SK-N-SH treated with all-trans-retinoic acid at 6 μM for 48 hours (cell line): ENCODE measurements around the gene NSG1.
"Not testable (repeated sequence)": the region's sequence is repeated elsewhere in the genome, so short reads cannot be mapped to it uniquely, and the experiment has no call there.

Experiments
- ATAC-seq: fragments of 200-7000 bp; cut with Tn5 transposase; 3 replicates; pipeline ENCODE4 v1.9.1; 2020; ENCODE audit warnings: mild to moderate bottlenecking, moderate library complexity
- ARNTL ChIP-seq: fragments of 450-650 bp; formaldehyde crosslinking; IDR thresholded peaks from 2 replicates; pipeline ENCODE4 v1.5.0; 2020; ENCODE audit warnings: low read depth, mild to moderate bottlenecking, moderate library complexity, borderline replicate concordance
- BACH2 ChIP-seq: fragments of 250-450 bp; sonication (Bioruptor Pico); IDR thresholded peaks from 2 replicates; pipeline ENCODE4 v1.9.0; 2021; ENCODE audit warnings: mild to moderate bottlenecking, borderline replicate concordance
- CSDC2 ChIP-seq: fragments of 250-450 bp; sonication (Bioruptor Pico); IDR thresholded peaks from 2 replicates; pipeline ENCODE4 v1.5.0; 2020; ENCODE audit warnings: mild to moderate bottlenecking, moderate library complexity
- CSRNP3 ChIP-seq: fragments of 250-450 bp; sonication (Bioruptor Pico); IDR thresholded peaks from 2 replicates; pipeline ENCODE4 v1.5.1; 2021; ENCODE audit warnings: mild to moderate bottlenecking, moderate library complexity
- ESRRG ChIP-seq: fragments of 250-450 bp; sonication (Bioruptor Pico); IDR thresholded peaks from 2 replicates; pipeline ENCODE4 v1.6.1; 2021; ENCODE audit warnings: mild to moderate bottlenecking
- GLIS3 ChIP-seq: fragments of 250-450 bp; sonication (Bioruptor Pico); IDR thresholded peaks from 2 replicates; pipeline ENCODE4 v1.5.0; 2020; ENCODE audit warnings: mild to moderate bottlenecking, moderate library complexity
- ISL1 ChIP-seq: fragments of 250-450 bp; sonication (Bioruptor Pico); IDR thresholded peaks from 2 replicates; pipeline ENCODE4 v2.1.2; 2022; ENCODE audit warnings: mild to moderate bottlenecking, moderate library complexity
- OSR1 ChIP-seq: fragments of 250-450 bp; sonication (Bioruptor Pico); IDR thresholded peaks from 2 replicates; pipeline ENCODE4 v1.8.0; 2022; ENCODE audit warnings: moderate library complexity, mild to moderate bottlenecking, inconsistent platforms
- PATZ1 ChIP-seq: fragments of 250-450 bp; sonication (Bioruptor Pico); IDR thresholded peaks from 2 replicates; pipeline ENCODE4 v1.8.0; 2020; ENCODE audit warnings: mild to moderate bottlenecking, moderate library complexity, borderline replicate concordance
- PPARA ChIP-seq: fragments of 250-450 bp; sonication (Bioruptor Pico); IDR thresholded peaks from 2 replicates; pipeline ENCODE4 v1.5.0; 2020; ENCODE audit warnings: mild to moderate bottlenecking, borderline replicate concordance
- RARB ChIP-seq: fragments of 250-450 bp; sonication (Bioruptor Pico); IDR thresholded peaks from 2 replicates; pipeline ENCODE4 v1.8.0; 2021; ENCODE audit warnings: mild to moderate bottlenecking, moderate library complexity
- TCF4 ChIP-seq: fragments of 250-450 bp; sonication (Bioruptor Pico); IDR thresholded peaks from 2 replicates; pipeline ENCODE4 v1.8.0; 2021; ENCODE audit warnings: mild to moderate bottlenecking, moderate library complexity, borderline replicate concordance
- TOX ChIP-seq: fragments of 250-450 bp; sonication (Bioruptor Pico); IDR thresholded peaks from 2 replicates; pipeline ENCODE4 v1.8.0; 2021; ENCODE audit warnings: mild to moderate bottlenecking, moderate library complexity, borderline replicate concordance
- TSHZ2 ChIP-seq: fragments of 250-450 bp; sonication (Bioruptor Pico); IDR thresholded peaks from 2 replicates; pipeline ENCODE4 v1.5.0; 2020; ENCODE audit warnings: mild to moderate bottlenecking, moderate library complexity
- ZC3H10 ChIP-seq: fragments of 250-450 bp; sonication (Bioruptor Pico); IDR thresholded peaks from 2 replicates; pipeline ENCODE4 v1.5.1; 2021; ENCODE audit warnings: mild to moderate bottlenecking, moderate library complexity
- ZFP3 ChIP-seq: fragments of 250-450 bp; sonication (Bioruptor Pico); IDR thresholded peaks from 2 replicates; pipeline ENCODE4 v1.5.0; 2020; ENCODE audit warnings: mild to moderate bottlenecking, moderate library complexity
- ZFP30 ChIP-seq: fragments of 450-650 bp; formaldehyde crosslinking; IDR thresholded peaks from 2 replicates; pipeline ENCODE4 v1.5.0; 2022; ENCODE audit warnings: mild to moderate bottlenecking, moderate library complexity
- ZNF565 ChIP-seq: fragments of 450-650 bp; formaldehyde crosslinking; conservative IDR thresholded peaks from 2 replicates; pipeline ENCODE4 v1.5.0; 2020; ENCODE audit warnings: low read depth, mild to moderate bottlenecking, moderate library complexity
- ZNF70 ChIP-seq: fragments of 450-650 bp; formaldehyde crosslinking; IDR thresholded peaks from 2 replicates; pipeline ENCODE4 v1.5.0; 2020; ENCODE audit warnings: mild to moderate bottlenecking, moderate library complexity
- ZNF8 ChIP-seq: fragments of 450-650 bp; formaldehyde crosslinking; IDR thresholded peaks from 2 replicates; pipeline ENCODE4 v1.5.0; 2020; ENCODE audit warnings: mild to moderate bottlenecking, moderate library complexity

The NSG1 gene

GRCh38 chr4:4421356-4421755 lies 34.5 kb downstream of the NSG1 start:
- TF ChIP-seq ZFP3 (CRISPR knock-in tag) (no peak), ZNF565 (CRISPR knock-in tag) (no peak), ESRRG (no peak), OSR1 (CRISPR knock-in tag) (no peak), TOX (CRISPR knock-in tag) (no peak), ZNF70 (no peak)
- ATAC-seq: no peak

DNA sequence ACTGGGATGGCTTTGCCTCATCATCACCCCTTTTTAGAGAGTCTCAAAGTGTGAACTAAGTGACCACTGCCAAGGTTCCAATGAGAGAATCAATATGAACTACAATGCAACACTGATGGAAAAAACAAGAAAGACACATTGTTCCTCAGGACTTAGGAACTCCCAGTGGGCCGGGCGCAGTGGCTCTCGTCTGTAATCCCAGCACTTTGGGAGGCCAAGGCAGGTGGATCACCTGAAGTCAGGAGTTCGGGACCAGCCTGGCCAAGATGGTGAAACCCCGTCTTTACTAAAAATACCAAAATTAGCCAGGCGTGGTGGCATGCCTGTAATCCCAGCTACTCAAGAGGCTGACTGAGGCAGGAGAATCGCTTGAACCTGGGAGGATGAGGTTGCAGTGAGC lies 35.2 kb downstream of the NSG1 start:
- not testable (repeated sequence) for ATAC-seq

DNA sequence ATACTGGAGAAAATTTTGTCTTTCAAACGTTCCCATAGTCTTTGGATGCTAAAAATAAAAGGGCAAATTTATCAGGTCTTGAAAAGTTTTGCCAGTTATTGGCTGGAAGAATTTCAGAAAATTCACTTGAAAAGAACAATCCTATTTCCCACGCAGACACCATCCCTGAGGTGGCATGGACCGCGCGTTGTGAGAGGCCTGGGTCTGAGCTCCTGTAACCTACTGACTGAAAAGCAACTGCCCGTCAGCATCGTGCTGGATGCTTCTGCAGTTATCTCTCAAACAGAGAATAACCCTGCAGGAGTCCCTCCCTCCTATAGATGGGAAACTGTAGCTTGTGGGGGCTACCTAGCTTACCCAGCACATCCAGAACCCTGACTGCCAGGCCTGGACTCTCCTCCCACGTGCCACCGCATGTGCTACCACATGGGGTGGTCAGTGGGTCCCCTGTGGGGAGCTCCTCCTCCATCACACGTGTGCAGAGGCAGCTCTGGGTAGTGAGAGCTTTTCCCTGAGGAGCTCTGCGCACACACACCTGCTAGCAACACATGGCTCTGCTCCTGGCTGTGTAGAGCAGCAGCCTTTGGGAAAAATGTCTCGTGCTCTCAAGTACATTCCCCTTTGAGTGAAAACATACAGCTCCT lies 36.1 kb downstream of the NSG1 start:
- no peak for ATAC-seq

DNA sequence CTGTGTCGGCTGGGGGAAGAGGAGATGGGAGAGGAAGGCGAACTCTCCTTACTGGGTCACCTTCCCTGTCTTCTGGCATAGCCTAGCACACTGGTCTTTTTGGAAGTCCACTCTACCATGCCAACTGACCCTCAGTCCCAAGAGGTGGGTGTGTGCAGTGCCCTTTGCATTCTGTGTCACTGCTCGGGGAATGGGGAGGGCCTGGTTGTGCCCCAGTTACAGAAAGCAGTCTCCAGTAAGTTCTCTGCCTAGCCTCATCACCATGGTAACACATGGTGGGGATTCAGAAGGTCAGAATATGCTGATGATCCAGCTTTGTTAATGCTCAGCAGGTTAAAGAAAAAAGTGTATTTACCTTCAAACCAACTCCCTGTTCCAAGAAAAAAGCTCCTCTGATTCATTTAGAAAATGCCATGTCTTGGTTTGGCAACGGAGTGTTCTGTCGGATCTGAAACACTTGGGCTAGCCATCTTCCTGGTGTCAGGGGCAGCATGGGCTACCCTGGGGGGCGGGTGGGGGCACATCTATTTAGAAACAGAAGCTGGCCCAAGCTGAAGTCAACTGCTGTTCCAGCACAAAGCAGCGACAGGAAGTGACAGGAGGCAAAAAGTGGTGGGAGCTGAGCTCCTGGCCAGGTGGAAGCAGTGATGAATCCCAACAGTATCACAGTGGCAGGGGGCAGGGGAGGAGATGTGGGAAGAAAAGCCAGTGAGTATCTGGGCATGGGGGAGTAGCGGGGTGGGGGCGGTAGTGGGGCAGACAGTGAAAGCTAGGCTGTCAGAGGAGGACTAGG lies 37.0 kb downstream of the NSG1 start:
- no peak for ATAC-seq
- TF ChIP-seq PATZ1 (CRISPR knock-in tag) (no peak), ZC3H10 (no peak), ZFP30 (CRISPR knock-in tag) (no peak), RARB (no peak), PPARA (CRISPR knock-in tag) (no peak)

More for the DNA sequence above, 36.1 kb downstream of the NSG1 start:
- no peak for TF ChIP-seq ZFP30 (CRISPR knock-in tag)
- TF ChIP-seq RARB: no peak
- no peak for TF ChIP-seq PATZ1 (CRISPR knock-in tag)
- no peak for TF ChIP-seq ISL1
- no peak for TF ChIP-seq CSDC2 (CRISPR knock-in tag)
- TF ChIP-seq TCF4: no peak
- no peak for TF ChIP-seq ZC3H10
- no peak for TF ChIP-seq GLIS3 (CRISPR knock-in tag)
- TF ChIP-seq ARNTL (CRISPR knock-in tag): no peak

DNA sequence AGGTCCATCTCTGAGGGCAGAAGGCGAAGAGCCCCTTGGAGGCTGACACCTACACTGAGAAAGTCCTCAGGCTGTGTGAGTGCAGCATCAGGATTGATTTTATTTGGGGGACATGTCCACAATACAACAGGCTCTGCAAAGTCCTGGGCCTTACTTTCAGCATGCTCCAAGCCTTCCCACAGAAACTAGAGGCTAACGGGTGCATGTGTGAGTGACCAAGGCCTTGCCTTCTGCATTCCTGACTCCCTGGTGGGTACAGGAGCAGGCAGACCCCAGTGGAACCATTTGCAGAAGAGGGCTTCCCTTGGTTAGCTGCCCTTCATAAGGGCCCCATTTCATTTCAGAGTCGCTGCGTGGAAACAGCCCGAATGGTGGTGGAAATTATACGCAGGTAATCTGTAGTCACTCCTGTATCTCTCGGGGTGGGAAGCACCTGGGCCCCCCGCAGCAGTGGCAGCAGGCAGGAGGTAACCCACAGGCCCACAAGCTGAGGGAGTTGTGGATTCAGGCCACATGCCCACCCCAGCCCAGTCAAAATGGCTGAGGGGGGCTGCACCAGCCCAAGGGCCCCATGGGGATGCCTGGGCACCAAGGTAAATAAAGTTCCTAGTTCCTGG lies 37.7 kb downstream of the NSG1 start:
- ATAC-seq: no peak
- TF ChIP-seq TOX (CRISPR knock-in tag) (no peak), ZFP30 (CRISPR knock-in tag) (no peak), ZC3H10 (no peak), ISL1 (no peak), BACH2 (no peak), ESRRG (no peak), PPARA (CRISPR knock-in tag) (no peak), ZNF8 (CRISPR knock-in tag) (no peak), ARNTL (CRISPR knock-in tag) (no peak), ZNF565 (CRISPR knock-in tag) (no peak), CSRNP3 (CRISPR knock-in tag) (no peak), TCF4 (no peak), CSDC2 (CRISPR knock-in tag) (no peak), PATZ1 (CRISPR knock-in tag) (no peak), GLIS3 (CRISPR knock-in tag) (no peak), TSHZ2 (no peak), OSR1 (CRISPR knock-in tag) (no peak), ZNF70 (no peak)
